ENCODE measurements around the gene APIP.

APIP gene

GRCh38 chr11:34916015-34916842 lies at the start of gene APIP, which contains the start of gene PDHX:
Gene APIP (minus strand): TSS chr11:34916379. CDS start chr11:34916284, 95 bp downstream.
Gene PDHX (plus strand): TSS chr11:34916618. CDS start chr11:34916656, 38 bp downstream.
- DNase-seq (ENCODE audit: low read depth): peak; percentile 94

- DNase-seq (ENCODE audit: low read depth): no peak
These were observed 48.6 kb upstream of the APIP start for GRCh38 chr11:34964610-34965331.

GRCh38 chr11:34963351-34963750 lies 47.2 kb upstream of the APIP start:
- no peak for DNase-seq (ENCODE audit: low read depth)

GRCh38 chr11:34962034-34962433 lies 45.9 kb upstream of the APIP start:
- no peak for DNase-seq (ENCODE audit: low read depth)

- no peak for DNase-seq (ENCODE audit: low read depth)
These were observed 44.1 kb upstream of the APIP start for GRCh38 chr11:34960277-34960676.

GRCh38 chr11:34959770-34960169 lies 43.6 kb upstream of the APIP start:
- no peak for DNase-seq (ENCODE audit: low read depth)

- no peak for DNase-seq (ENCODE audit: low read depth)
These were observed 41.4 kb upstream of the APIP start for GRCh38 chr11:34957606-34958005.

- DNase-seq (ENCODE audit: low read depth): no peak
These were observed 41.0 kb upstream of the APIP start for GRCh38 chr11:34957206-34957605.

GRCh38 chr11:34953955-34954354 lies 37.8 kb upstream of the APIP start:
- no peak for DNase-seq (ENCODE audit: low read depth)

GRCh38 chr11:34948696-34949095 lies 32.5 kb upstream of the APIP start:
- DNase-seq (ENCODE audit: low read depth): no peak

- no peak for DNase-seq (ENCODE audit: low read depth)
These were observed 28.5 kb upstream of the APIP start for GRCh38 chr11:34944692-34945091.

GRCh38 chr11:34941688-34942087 lies 25.5 kb upstream of the APIP start:
- DNase-seq (ENCODE audit: low read depth): no peak

GRCh38 chr11:34940026-34940677 lies 24.0 kb upstream of the APIP start:
- DNase-seq (ENCODE audit: low read depth): no peak

- DNase-seq (ENCODE audit: low read depth): no peak
These were observed 22.4 kb upstream of the APIP start for GRCh38 chr11:34938611-34939010.

GRCh38 chr11:34936945-34937629 lies 20.9 kb upstream of the APIP start:
- DNase-seq (ENCODE audit: low read depth): no peak

GRCh38 chr11:34929794-34930763 lies 13.9 kb upstream of the APIP start:
- no peak for DNase-seq (ENCODE audit: low read depth)

GRCh38 chr11:34928960-34929680 lies 12.9 kb upstream of the APIP start:
- DNase-seq (ENCODE audit: low read depth): no peak

GRCh38 chr11:34928268-34928959 lies 12.2 kb upstream of the APIP start:
- DNase-seq (ENCODE audit: low read depth): no peak

GRCh38 chr11:34926831-34927132 lies 10.6 kb upstream of the APIP start:
- DNase-seq (ENCODE audit: low read depth): no peak
